HEK293 (cell line): ENCODE measurements around the gene NUAK1.

Source experiments
- EGR2 ChIP-seq: fragments of 450-650 bp; formaldehyde crosslinking; IDR thresholded peaks from 2 replicates; pipeline ENCODE4 v1.5.1; 2016; ENCODE audit warnings: low read depth, missing biosample characterization, missing genetic modification characterization
- GLI4 ChIP-seq: fragments of 450-650 bp; formaldehyde crosslinking; IDR thresholded peaks from 2 replicates; pipeline ENCODE4 v1.5.1; 2016; ENCODE audit warnings: missing biosample characterization, missing genetic modification characterization
- GLIS1 ChIP-seq: fragments of 450-650 bp; formaldehyde crosslinking; IDR thresholded peaks from 2 replicates; pipeline ENCODE4 v1.5.1; 2016; ENCODE audit warnings: missing biosample characterization, missing genetic modification characterization
- INSM2 ChIP-seq: fragments of 450-650 bp; formaldehyde crosslinking; IDR thresholded peaks from 2 replicates; pipeline ENCODE4 v1.5.1; 2016; ENCODE audit warnings: missing biosample characterization, missing genetic modification characterization
- KLF7 ChIP-seq: fragments of 450-650 bp; formaldehyde crosslinking; IDR thresholded peaks from 2 replicates; pipeline ENCODE4 v1.5.1; 2016; ENCODE audit warnings: missing biosample characterization, missing genetic modification characterization, borderline replicate concordance
- OSR2 ChIP-seq: fragments of 450-650 bp; formaldehyde crosslinking; IDR thresholded peaks from 2 replicates; pipeline ENCODE4 v1.5.1; 2016; ENCODE audit warnings: missing biosample characterization, missing genetic modification characterization
- SCRT1 ChIP-seq: fragments of 450-650 bp; formaldehyde crosslinking; IDR thresholded peaks from 2 replicates; pipeline ENCODE4 v1.5.1; 2016; ENCODE audit warnings: missing biosample characterization, missing genetic modification characterization, borderline replicate concordance
- SP2 ChIP-seq: fragments of 450-650 bp; formaldehyde crosslinking; IDR thresholded peaks from 2 replicates; pipeline ENCODE4 v1.5.1; 2016; ENCODE audit warnings: missing biosample characterization, missing genetic modification characterization
- ZBTB10 ChIP-seq: fragments of 450-650 bp; formaldehyde crosslinking; IDR thresholded peaks from 2 replicates; pipeline ENCODE4 v1.5.1; 2016; ENCODE audit warnings: missing biosample characterization, missing genetic modification characterization
- ZBTB7A ChIP-seq: fragments of 450-650 bp; formaldehyde crosslinking; IDR thresholded peaks from 2 replicates; pipeline ENCODE4 v1.5.1; 2016; ENCODE audit warnings: low read depth, missing biosample characterization, missing genetic modification characterization
- ZFP69B ChIP-seq: fragments of 450-650 bp; formaldehyde crosslinking; IDR thresholded peaks from 2 replicates; pipeline ENCODE4 v1.5.1; 2016; ENCODE audit warnings: missing biosample characterization, missing genetic modification characterization
- ZNF140 ChIP-seq: fragments of 450-650 bp; formaldehyde crosslinking; IDR thresholded peaks from 2 replicates; pipeline ENCODE4 v1.5.1; 2016; ENCODE audit warnings: missing biosample characterization, missing genetic modification characterization
- ZNF146 ChIP-seq: fragments of 450-650 bp; formaldehyde crosslinking; IDR thresholded peaks from 2 replicates; pipeline ENCODE4 v1.5.1; 2016; ENCODE audit warnings: missing biosample characterization, missing genetic modification characterization
- ZNF155 ChIP-seq: fragments of 450-650 bp; formaldehyde crosslinking; IDR thresholded peaks from 2 replicates; pipeline ENCODE4 v1.5.1; 2016; ENCODE audit warnings: missing biosample characterization, missing genetic modification characterization
- ZNF157 ChIP-seq: fragments of 450-650 bp; formaldehyde crosslinking; IDR thresholded peaks from 2 replicates; pipeline ENCODE4 v1.5.1; 2016; ENCODE audit warnings: missing biosample characterization, missing genetic modification characterization
- ZNF174 ChIP-seq: fragments of 450-650 bp; formaldehyde crosslinking; IDR thresholded peaks from 2 replicates; pipeline ENCODE4 v1.5.0; 2017; ENCODE audit warnings: missing biosample characterization, mild to moderate bottlenecking, missing genetic modification characterization
- ZNF24 ChIP-seq: fragments of 450-650 bp; formaldehyde crosslinking; IDR thresholded peaks from 2 replicates; pipeline ENCODE4 v1.5.1; 2016; ENCODE audit warnings: missing biosample characterization, missing genetic modification characterization
- ZNF311 ChIP-seq: fragments of 450-650 bp; formaldehyde crosslinking; IDR thresholded peaks from 2 replicates; pipeline ENCODE4 v1.5.1; 2017; ENCODE audit warnings: missing biosample characterization, missing genetic modification characterization, borderline replicate concordance
- ZNF48 ChIP-seq: fragments of 450-650 bp; formaldehyde crosslinking; IDR thresholded peaks from 2 replicates; pipeline ENCODE4 v1.5.1; 2016; ENCODE audit warnings: missing biosample characterization, missing genetic modification characterization
- ZNF510 ChIP-seq: fragments of 450-650 bp; formaldehyde crosslinking; IDR thresholded peaks from 2 replicates; pipeline ENCODE4 v1.5.1; 2018; ENCODE audit warnings: mild to moderate bottlenecking, missing genetic modification characterization, missing biosample characterization; ENCODE audit not compliant: insufficient replicate concordance
- ZNF561 ChIP-seq: fragments of 450-650 bp; IDR thresholded peaks from 2 replicates; pipeline ENCODE4 v1.5.1; 2018; ENCODE audit warnings: missing biosample characterization, missing genetic modification characterization, borderline replicate concordance
- ZNF580 ChIP-seq: fragments of 450-650 bp; formaldehyde crosslinking; IDR thresholded peaks from 2 replicates; pipeline ENCODE4 v1.5.1; 2016; ENCODE audit warnings: missing biosample characterization, missing genetic modification characterization
- ZNF596 ChIP-seq: fragments of 450-650 bp; IDR thresholded peaks from 2 replicates; pipeline ENCODE4 v1.5.0; 2018; ENCODE audit warnings: missing biosample characterization, mild to moderate bottlenecking, missing genetic modification characterization, moderate library complexity
- ZNF610 ChIP-seq: fragments of 450-650 bp; formaldehyde crosslinking; IDR thresholded peaks from 2 replicates; pipeline ENCODE4 v1.5.1; 2016; ENCODE audit warnings: missing biosample characterization, missing genetic modification characterization, borderline replicate concordance
- ZNF624 ChIP-seq: fragments of 450-650 bp; formaldehyde crosslinking; IDR thresholded peaks from 2 replicates; pipeline ENCODE4 v1.5.1; 2017; ENCODE audit warnings: missing biosample characterization, missing genetic modification characterization
- ZNF639 ChIP-seq: fragments of 450-650 bp; formaldehyde crosslinking; IDR thresholded peaks from 2 replicates; pipeline ENCODE4 v1.5.1; 2016; ENCODE audit warnings: missing biosample characterization, missing genetic modification characterization
- ZNF768 ChIP-seq: fragments of 450-650 bp; formaldehyde crosslinking; IDR thresholded peaks from 2 replicates; pipeline ENCODE4 v1.5.1; 2018; ENCODE audit warnings: missing biosample characterization, mild to moderate bottlenecking, missing genetic modification characterization
- ZNF777 ChIP-seq: fragments of 450-650 bp; formaldehyde crosslinking; IDR thresholded peaks from 2 replicates; pipeline ENCODE4 v1.5.1; 2017; ENCODE audit warnings: missing biosample characterization, missing genetic modification characterization, borderline replicate concordance
- ZNF830 ChIP-seq: fragments of 450-650 bp; IDR thresholded peaks from 2 replicates; pipeline ENCODE4 v1.5.0; 2018; ENCODE audit warnings: missing biosample characterization, missing genetic modification characterization, low read depth, mild to moderate bottlenecking, moderate library complexity
- ZXDB ChIP-seq: fragments of 450-650 bp; formaldehyde crosslinking; IDR thresholded peaks from 2 replicates; pipeline ENCODE4 v1.5.1; 2016; ENCODE audit warnings: missing biosample characterization, missing genetic modification characterization
- TF ChIP-seq, protein P1 (sequence below): fragments of 450-650 bp; formaldehyde crosslinking; IDR thresholded peaks from 2 replicates; pipeline ENCODE4 v1.5.1; 2016; ENCODE audit warnings: missing biosample characterization, missing genetic modification characterization
- TF ChIP-seq, protein P2 (sequence below): fragments of 450-650 bp; formaldehyde crosslinking; optimal IDR thresholded peaks from 2 replicates; pipeline ENCODE3; 2016; ENCODE audit warnings: missing biosample characterization, mild to moderate bottlenecking, missing genetic modification characterization

NUAK1 gene

DNA sequence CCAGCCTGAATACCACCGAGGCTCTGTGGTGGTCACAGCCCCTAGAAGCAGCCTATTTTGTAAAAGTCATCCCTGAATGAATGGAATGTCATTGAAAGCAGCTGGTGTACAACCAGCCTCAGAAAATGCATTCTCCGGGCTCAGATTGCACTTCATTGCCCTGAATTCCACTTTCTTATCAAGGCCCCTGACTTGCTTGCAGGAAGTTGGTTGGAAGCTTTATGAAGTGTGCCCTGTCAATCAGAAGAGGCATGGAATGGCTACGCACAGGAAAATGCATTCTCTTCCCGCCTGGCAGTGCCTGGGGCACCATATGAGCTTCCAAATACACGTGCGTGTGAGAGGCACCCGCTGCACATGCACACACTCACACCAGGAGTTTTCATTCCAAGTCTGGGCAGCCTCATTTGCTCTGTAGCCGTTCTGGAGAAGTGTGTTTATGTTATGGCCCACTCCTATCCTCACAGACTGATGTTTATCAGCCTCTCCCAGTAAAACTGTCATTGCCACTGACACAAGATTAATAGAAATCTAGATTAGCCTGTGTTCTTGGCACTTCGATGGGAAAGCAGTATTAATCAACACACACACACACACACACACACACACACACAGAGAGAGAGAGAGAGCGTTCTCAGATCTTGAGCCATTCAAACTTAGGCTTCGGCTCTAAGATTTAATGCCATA is 63.9 kb downstream of the NUAK1 start (continued):
- TF ChIP-seq ZNF768 (tag by site-specific recombination) (no peak), ZNF174 (no peak), OSR2 (tag by site-specific recombination) (peak; percentile 96), ZNF830 (tag by site-specific recombination) (no peak), ZNF639 (peak; percentile 85), ZNF580 (tag by site-specific recombination) (peak; percentile 99), ZNF596 (peak; percentile 90), ZNF510 (tag by site-specific recombination) (no peak), ZNF561 (tag by site-specific recombination) (peak; percentile 96), ZNF311 (tag by site-specific recombination) (no peak), ZBTB10 (peak; percentile 75; the same call in 1 of the 2 replicates), GLIS1 (tag by site-specific recombination) (peak; percentile 69), KLF7 (peak; percentile 92), ZBTB7A (tag by site-specific recombination) (peak; percentile 71; the same call in 1 of the 2 replicates), EGR2 (tag by site-specific recombination) (peak; percentile 92), ZNF157 (tag by site-specific recombination) (no peak), SP2 (tag by site-specific recombination) (0 out of 2 replicates have a peak, but pooled peaks have one; percentile 28), ZXDB (tag by site-specific recombination) (peak; percentile 99), ZNF610 (tag by site-specific recombination) (peak; percentile 91), ZFP69B (tag by site-specific recombination) (peak; percentile 93), ZNF155 (tag by site-specific recombination) (no peak), ZNF777 (tag by site-specific recombination) (no peak), ZNF146 (peak; percentile 71), ZNF24 (tag by site-specific recombination) (peak; percentile 92), ZNF140 (tag by site-specific recombination) (no peak), SCRT1 (tag by site-specific recombination) (peak; percentile 75; the same call in 1 of the 2 replicates), INSM2 (peak; percentile 88), GLI4 (tag by site-specific recombination) (peak; percentile 13; the same call in 1 of the 2 replicates), ZNF624 (tag by site-specific recombination) (no peak), ZNF48 (tag by site-specific recombination) (no peak)
- TF ChIP-seq, protein P1, sequence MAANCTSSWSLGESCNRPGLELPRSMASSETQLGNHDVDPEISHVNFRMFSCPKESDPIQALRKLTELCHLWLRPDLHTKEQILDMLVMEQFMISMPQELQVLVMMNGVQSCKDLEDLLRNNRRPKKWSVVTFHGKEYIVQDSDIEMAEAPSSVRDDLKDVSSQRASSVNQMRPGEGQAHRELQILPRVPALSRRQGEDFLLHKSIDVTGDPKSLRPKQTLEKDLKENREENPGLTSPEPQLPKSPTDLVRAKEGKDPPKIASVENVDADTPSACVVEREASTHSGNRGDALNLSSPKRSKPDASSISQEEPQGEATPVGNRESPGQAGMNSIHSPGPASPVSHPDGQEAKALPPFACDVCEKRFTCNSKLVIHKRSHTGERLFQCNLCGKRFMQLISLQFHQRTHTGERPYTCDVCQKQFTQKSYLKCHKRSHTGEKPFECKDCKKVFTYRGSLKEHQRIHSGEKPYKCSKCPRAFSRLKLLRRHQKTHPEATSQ (tag by site-specific recombination): no peak; the same call in 1 of the 2 replicates
- TF ChIP-seq, protein P2, sequence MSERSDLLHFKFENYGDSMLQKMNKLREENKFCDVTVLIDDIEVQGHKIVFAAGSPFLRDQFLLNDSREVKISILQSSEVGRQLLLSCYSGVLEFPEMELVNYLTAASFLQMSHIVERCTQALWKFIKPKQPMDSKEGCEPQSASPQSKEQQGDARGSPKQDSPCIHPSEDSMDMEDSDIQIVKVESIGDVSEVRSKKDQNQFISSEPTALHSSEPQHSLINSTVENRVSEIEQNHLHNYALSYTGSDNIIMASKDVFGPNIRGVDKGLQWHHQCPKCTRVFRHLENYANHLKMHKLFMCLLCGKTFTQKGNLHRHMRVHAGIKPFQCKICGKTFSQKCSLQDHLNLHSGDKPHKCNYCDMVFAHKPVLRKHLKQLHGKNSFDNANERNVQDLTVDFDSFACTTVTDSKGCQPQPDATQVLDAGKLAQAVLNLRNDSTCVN: peak; percentile 14
